ACHN (cell line): ENCODE data around the gene ITGA7.

Experiments used
- DNase-seq: peaks from one replicate; pipeline ENCODE4 v3.0.0-alpha.2; 2015
- in situ Hi-C: cut with HindIII; loops from 2 replicates; pipeline ENCODE4 v1.10.0; 2017; ENCODE audit warnings: low sequenced_read_pairs, low pct_ligation_motif_present, low pct_unique_long_range_greater_than_20kb

Gene ITGA7

DNA sequence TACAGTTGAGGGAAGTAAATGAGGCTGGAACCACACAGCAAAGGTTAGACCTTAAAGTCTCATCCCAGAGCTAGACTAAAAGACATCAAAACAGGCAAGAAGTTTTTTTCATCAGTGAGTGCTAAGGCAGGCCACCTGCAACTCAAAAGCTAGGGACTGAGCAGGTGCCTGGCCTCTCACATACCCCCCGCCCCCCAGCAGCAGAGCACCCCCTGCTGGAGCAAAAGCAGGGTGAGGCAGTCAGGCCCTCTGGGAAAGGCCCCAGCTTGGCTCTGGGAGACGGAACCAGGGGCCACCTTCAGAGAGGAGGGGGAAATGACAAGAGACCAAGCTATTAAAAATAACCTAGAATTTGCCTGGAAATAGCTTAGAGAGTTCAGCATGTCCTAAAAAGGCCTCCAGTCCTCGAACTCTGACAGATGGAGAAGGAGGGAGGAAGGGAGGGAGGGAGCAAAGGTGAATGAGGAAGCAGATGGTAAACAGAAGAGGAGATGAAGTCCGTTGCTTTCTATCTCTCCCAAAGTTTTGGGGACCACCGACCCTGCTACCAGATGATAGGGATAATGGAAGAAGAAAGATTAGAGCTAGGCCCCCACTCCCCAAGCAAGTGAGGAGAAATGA, 1.8 kb downstream of the ITGA7 start:
- peak; percentile 46 for DNase-seq
- in situ Hi-C loops = no loop called here

- no peak for DNase-seq
- in situ Hi-C loops = no loop called here
These were observed 2.6 kb downstream of the ITGA7 start for GRCh38 chr12:55704824-55705718.

GRCh38 chr12:55703901-55704761, 3.6 kb downstream of the ITGA7 start:
- DNase-seq = no peak
- in situ Hi-C loops = no loop called here

- in situ Hi-C loops = no loop called here
- no peak for DNase-seq
These were observed 4.4 kb downstream of the ITGA7 start for GRCh38 chr12:55703288-55703687.

GRCh38 chr12:55702861-55703260, 4.8 kb downstream of the ITGA7 start:
- in situ Hi-C loops = no loop called here
- no peak for DNase-seq

DNA sequence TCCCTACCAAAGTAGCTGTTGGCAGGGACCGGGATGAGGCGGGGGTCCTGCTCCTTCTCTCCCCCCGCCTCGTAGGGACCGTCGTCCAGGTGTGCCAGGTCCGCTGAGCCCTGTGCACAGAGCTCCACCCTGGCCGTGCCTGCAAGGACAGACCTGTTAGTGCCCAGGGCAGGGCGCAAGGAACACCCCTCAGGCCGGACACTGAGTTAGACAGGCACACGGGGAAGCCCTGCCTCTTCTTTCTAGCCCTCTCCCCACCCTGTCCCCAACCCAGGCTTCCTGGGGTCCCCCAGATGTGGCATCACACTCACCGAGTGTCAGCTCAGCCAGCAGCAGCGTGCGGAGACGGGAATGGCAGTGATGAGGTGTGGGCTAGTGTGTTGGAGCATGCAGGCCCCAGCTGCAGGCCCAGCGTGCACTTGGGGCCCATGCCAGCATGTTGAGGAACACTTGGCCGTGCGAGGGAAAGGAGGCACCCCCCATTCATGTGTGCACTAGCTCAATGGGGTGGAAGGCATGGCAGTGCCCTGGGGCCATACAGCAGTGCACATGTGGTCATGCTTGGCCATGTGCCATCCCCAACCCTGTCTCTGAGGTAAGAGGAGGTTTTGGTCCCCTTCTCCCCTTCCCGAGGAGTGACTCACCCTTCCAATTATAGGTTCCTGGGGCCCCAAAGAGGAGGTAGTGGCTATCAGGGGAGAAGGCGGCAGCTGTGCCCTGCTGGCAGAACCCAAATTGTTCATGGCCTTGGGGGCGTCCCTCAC, 7.3 kb downstream of the ITGA7 start:
- in situ Hi-C loops = no loop called here
- no peak for DNase-seq

GRCh38 chr12:55699471-55700055, 8.1 kb downstream of the ITGA7 start:
- in situ Hi-C loops = no loop called here
- no peak for DNase-seq

DNA sequence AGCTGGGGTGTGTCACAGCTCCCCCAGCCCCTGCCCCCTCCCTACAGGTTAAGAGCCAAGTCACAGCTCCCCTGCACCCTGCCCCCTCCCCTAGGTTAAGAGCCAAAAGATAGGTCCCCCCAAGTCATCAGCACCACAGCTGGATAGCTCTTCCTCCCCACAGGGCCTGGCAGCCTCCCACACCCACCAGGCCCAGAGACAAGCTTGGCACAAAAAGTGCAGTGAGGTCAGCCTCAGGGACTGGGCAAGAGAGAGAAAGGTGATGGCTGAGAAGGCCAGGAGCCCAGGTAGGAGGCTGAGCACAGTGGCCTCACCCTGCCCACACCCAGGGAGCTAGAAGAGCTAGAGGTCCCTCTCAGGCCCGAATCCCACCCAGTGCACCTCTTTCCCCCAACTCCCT, 8.7 kb downstream of the ITGA7 start:
- DNase-seq = no peak
- in situ Hi-C loops = no loop called here

GRCh38 chr12:55698241-55698955, 9.3 kb downstream of the ITGA7 start:
- no peak for DNase-seq
- in situ Hi-C loops = no loop called here

DNA sequence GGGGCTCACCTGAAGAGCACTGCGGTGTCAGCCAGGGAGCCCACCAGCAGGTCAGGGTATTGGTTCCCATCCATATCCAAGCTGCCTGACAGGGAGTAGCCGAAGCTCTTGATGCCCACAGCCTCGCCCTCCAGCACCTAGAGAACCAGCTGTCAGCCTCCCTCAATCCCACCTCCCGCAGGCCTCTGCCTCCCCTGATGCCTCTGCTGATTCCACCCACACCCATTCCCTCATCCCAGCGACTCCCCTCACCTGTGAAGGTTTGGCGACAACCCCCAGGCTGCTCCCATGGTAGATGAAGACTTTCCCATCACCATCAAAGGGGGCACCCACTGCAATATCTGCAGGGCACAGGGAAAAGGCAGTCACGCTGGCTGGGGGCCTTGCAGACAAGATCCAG, 10.0 kb downstream of the ITGA7 start:
- DNase-seq = no peak
- in situ Hi-C loops = no loop called here

DNA sequence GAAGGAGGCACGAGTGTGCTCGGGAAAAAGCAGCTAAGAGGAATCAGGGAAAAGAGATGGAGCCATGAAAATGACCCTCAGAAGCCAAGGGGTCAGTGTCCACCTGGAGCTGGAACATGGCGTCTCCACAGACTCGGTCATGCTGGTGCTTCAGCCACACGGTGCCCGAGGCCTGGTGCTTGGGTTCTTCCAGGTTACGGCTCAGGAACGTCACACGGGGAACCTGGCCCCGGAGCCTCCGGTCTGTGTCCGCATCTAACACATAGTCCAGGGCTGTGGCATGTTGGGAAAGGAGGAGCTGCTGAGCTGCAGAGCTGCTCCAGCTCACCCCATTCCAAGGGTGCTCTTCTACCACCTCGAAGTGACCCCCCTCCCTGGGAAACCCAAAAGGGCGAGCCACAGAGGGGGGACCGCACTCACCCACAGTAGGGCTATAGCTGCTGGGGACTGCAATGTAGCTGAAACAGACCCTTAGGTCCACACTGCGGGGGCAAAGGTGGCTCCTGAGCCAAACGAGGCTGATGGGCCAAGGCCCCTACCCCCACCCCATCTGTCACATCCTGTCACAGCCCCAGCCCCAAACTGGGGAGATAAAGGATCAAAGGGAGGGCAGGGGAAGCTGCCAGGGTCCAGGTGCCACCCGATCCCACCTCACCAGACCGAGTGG, 10.8 kb downstream of the ITGA7 start:
- no peak for DNase-seq
- in situ Hi-C loops = no loop called here

DNA sequence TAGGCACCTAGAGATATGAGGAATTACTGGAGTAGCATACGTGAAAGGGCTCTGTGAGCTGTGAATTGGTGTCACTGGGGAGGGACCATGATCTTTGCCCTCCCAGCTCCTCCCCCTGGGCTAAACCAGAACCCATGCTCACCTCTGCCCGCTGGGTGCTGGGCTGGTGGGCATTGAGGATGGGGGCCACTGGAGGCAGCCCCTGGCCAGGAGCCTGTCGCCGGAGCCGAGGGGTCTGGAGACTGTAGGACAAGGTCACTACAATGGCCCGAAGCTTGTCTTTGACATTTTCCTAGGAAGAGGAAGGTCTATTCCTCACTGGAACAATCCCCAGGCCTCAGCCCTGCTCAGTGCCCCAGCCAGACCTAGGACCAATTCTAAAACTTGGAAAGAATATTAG, 11.6 kb downstream of the ITGA7 start:
- in situ Hi-C loops = no loop called here
- no peak for DNase-seq

- in situ Hi-C loops = no loop called here
- DNase-seq = no peak
These were observed 12.4 kb downstream of the ITGA7 start for GRCh38 chr12:55695349-55695748.

DNA sequence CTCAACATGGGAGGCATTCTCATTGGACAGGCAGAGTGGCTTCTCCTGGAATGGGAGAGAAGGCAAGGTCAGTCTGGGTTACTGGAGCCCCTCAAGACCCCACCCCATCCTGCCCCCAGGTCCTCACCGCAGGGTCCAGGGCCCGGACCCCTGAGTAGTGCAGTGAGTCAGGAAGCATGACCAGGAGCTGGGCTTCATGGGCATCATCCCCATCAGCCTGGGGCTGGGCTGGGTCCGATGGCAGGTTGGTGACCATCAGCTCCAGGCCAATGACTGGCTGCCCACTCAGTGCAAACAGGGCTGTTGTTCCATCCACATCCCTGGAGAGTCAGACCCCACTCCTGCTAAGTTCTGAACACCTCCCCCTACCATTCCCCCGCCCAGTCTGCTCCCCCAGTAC, 13.1 kb downstream of the ITGA7 start:
- in situ Hi-C loops = no loop called here

GRCh38 chr12:55694188-55694515, 13.6 kb downstream of the ITGA7 start:
- in situ Hi-C loops = no loop called here
- DNase-seq = no peak

More for the DNA sequence above, 13.1 kb downstream of the ITGA7 start:
- DNase-seq = no peak

DNA sequence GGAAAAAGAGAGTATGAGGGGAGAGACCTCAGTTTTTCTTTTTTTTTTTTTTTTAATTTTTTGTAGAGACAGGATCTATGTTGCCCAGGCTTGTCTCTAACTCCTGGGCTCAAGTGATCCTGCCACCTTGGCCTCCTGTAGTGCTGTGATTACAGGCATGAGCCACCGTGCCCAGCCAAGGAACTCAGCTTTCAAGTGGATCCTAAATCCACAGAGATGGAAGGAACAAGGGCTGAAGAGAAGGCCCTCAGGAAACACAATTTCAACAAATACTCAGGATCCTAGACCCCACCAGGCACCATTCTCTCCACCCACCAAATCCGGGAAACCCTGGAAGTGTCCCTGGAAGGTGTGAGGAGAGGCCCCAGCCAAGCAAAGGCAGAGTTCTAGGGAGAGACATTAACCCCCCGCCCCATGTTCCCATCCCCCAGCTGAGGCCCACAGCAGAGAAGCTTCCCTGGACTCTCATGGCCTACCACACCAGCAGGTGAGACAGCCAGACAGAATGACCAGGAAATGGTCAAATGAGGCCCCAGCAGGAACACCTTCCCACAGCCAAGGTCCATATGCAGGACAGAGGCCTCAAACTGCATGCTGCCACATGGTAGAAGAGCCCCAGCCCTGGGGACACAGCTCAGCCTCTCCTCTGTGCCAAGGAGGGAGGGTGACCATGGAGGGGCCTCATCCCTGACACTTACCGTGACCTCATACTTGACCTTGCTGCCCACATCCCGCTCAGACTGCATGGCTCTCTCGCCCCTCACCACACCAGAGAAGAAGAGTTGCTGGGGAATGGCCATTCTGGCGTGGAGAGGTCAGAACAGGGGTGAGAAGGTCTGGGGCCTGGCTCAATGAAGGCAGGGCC, 14.1 kb downstream of the ITGA7 start:
- in situ Hi-C loops = no loop called here
- DNase-seq = no peak
